PC-3 (cell line): ENCODE measurements around the gene SPSB1. TPM values are rescaled to one million over a fixed set of nuclear protein-coding genes. Genes with fewer than 3 reads are reported as not detected.

Experiments
- ATAC-seq: fragments of 200-7000 bp; cut with Tn5 transposase; 2 replicates; pipeline ENCODE4 v1.9.1; 2020; ENCODE audit warnings: mild to moderate bottlenecking, moderate library complexity
- BruUV-seq: library from RNA; stranded (reverse); fragments of 400-500 nt; replicated peaks from 2 replicates; lab custom pipeline; 2021; lab: Mats Ljungman, UMichigan
- CTCF ChIA-PET: fragments of 300-600 bp; sonication (Branson Sonifier 250); formaldehyde crosslinking; loops from one replicate; lab custom pipeline; 2022; ENCODE audit warnings: antibody characterized with exemption; lab: Charles Lee
- POLR2A ChIA-PET: fragments of 300-600 bp; sonication (Branson Sonifier 250); formaldehyde crosslinking; loops from one replicate; lab custom pipeline; 2022; ENCODE audit warnings: antibody characterized with exemption; ENCODE audit not compliant: unreplicated experiment; lab: Charles Lee
- DNase-seq: peaks from one replicate; pipeline ENCODE4 v3.0.0-alpha.2; 2015
- H2AFZ ChIP-seq: fragments of 300-600 bp; sonication (generic); 2 replicates; pipeline ENCODE4 v1.6.0; 2016; ENCODE audit warnings: antibody characterized with exemption, low read length
- H3F3A ChIP-seq: fragments of 300-600 bp; sonication (generic); one replicate; pipeline ENCODE4 v1.6.0; 2017; ENCODE audit warnings: antibody characterized with exemption, low read length, control low read depth, mild to moderate bottlenecking; ENCODE audit not compliant: unreplicated experiment
- H3K27ac ChIP-seq: fragments of 300-600 bp; sonication (generic); 2 replicates; pipeline ENCODE4 v1.5.1; 2016; ENCODE audit warnings: mild to moderate bottlenecking, low read length
- H3K27me3 ChIP-seq: fragments of 300-600 bp; sonication (generic); 2 replicates; pipeline ENCODE4 v1.6.1; 2016; ENCODE audit warnings: low read length, mixed read lengths
- H3K36me3 ChIP-seq: fragments of 300-600 bp; sonication (generic); 2 replicates; pipeline ENCODE4 v1.6.1; 2016; ENCODE audit warnings: low read depth, mixed run types, low read length, mixed read lengths
- H3K4me1 ChIP-seq: fragments of 300-600 bp; sonication (generic); 2 replicates; pipeline ENCODE4 v1.5.1; 2016; ENCODE audit warnings: low read length; ENCODE audit not compliant: insufficient read depth
- H3K4me2 ChIP-seq: fragments of 300-600 bp; sonication (generic); 2 replicates; pipeline ENCODE4 v1.6.0; 2016; ENCODE audit warnings: low read length
- H3K4me3 ChIP-seq: fragments of 300-600 bp; sonication (generic); 2 replicates; pipeline ENCODE4 v1.5.1; 2016; ENCODE audit warnings: mild to moderate bottlenecking, low read length, mixed read lengths
- H3K79me2 ChIP-seq: fragments of 300-600 bp; sonication (generic); 2 replicates; pipeline ENCODE4 v1.6.1; 2017; ENCODE audit warnings: low read length, mixed read lengths
- H3K9ac ChIP-seq: fragments of 300-600 bp; sonication (generic); 2 replicates; pipeline ENCODE4 v1.6.0; 2016; ENCODE audit warnings: mild to moderate bottlenecking, low read length
- H3K9me2 ChIP-seq: fragments of 300-600 bp; sonication (generic); replicated peaks from 2 replicates; pipeline ENCODE4 v1.6.1; 2016; ENCODE audit warnings: mixed run types, low read length, mixed read lengths
- H3K9me3 ChIP-seq: fragments of 300-600 bp; sonication (generic); 2 replicates; pipeline ENCODE4 v1.6.1; 2016; ENCODE audit warnings: low read length, mixed read lengths
- H4K20me1 ChIP-seq: fragments of 300-600 bp; sonication (generic); 2 replicates; pipeline ENCODE4 v1.6.1; 2016; ENCODE audit warnings: low read length, mixed read lengths
- EZH2 ChIP-seq: fragments of 300-600 bp; sonication (generic); IDR thresholded peaks from one replicate; pipeline ENCODE4 v1.6.1; 2017; ENCODE audit warnings: antibody characterized with exemption, mild to moderate bottlenecking, low read length; ENCODE audit not compliant: unreplicated experiment
- EZH2phosphoT487 ChIP-seq: fragments of 300-600 bp; sonication (generic); IDR thresholded peaks from 2 replicates; pipeline ENCODE4 v1.6.1; 2018; ENCODE audit warnings: mild to moderate bottlenecking, antibody characterized with exemption, low read length, borderline replicate concordance
- intact Hi-C: fragments of 100-400 bp; cut with micrococcal nuclease; formaldehyde crosslinking; loops from 2 replicates; pipeline ENCODE4 v1.9.0; 2023
- total RNA-seq: library from RNA; depleted of rRNA; stranded (reverse); fragments of >200 nt; gene quantifications from 2 replicates; pipeline ENCODE4 v1.2.3, GENCODE V29; 2014
- TF ChIP-seq, protein P1 (sequence below): fragments of 300-600 bp; sonication (generic); conservative IDR thresholded peaks from 2 replicates; pipeline ENCODE4 v1.5.1; 2017; ENCODE audit warnings: antibody characterized with exemption, low read depth, mild to moderate bottlenecking, low read length

The SPSB1 gene
- total RNA-seq, 1 experiment from 2014 or later, result 18.1 TPM

DNA sequence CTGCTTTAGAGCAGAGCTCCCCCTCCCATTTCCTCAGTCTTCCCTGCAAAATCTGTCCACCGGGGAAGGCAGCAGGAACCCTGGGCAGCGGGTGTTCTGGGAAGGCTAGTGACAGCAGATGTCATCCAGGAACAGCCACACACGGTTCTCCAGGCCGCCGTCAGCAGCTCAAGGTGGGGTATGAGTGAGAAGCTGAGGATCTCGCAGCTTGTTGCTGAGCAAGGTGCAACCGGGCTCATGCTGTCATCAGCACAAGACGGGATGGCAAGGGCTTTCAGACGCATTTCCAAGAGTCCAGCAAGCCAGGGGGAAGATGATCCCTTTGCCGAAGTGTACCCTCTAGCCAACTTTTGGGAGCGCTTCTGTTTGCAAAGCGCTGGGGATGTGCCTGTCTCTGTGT lies 23.0 kb upstream of the SPSB1 start:
- Histone ChIP-seq H3K9me3 (no peaks in the 10 kb centered on the region), H2AFZ (no peak overlapping the region), H4K20me1 (no peaks in the 10 kb centered on the region), H3K27ac (no peak overlapping the region), H3K36me3 (no peaks in the 10 kb centered on the region), H3K27me3 (no peaks in the 10 kb centered on the region), H3K9me2 (no peaks in the 10 kb centered on the region), H3K4me2 (peak overlapping the region; percentile 43; the same call in 1 of the 2 replicates), H3K79me2 (no peaks in the 10 kb centered on the region), H3K9ac (no peak overlapping the region), H3K4me1 (peaks cover 24% of the 10 kb centered on the region), H3F3A (no peaks in the 10 kb centered on the region), H3K4me3 (no peak overlapping the region)
- intact Hi-C loops, result no loop called here
- ChIA-PET POLR2A (no interaction called here), CTCF (interaction anchor here (0.7 kb wide), 1 partner anchor 15 kb away, joined by 3 read pairs; no protein-coding TSS in a partner anchor)
- TF ChIP-seq, protein P1, sequence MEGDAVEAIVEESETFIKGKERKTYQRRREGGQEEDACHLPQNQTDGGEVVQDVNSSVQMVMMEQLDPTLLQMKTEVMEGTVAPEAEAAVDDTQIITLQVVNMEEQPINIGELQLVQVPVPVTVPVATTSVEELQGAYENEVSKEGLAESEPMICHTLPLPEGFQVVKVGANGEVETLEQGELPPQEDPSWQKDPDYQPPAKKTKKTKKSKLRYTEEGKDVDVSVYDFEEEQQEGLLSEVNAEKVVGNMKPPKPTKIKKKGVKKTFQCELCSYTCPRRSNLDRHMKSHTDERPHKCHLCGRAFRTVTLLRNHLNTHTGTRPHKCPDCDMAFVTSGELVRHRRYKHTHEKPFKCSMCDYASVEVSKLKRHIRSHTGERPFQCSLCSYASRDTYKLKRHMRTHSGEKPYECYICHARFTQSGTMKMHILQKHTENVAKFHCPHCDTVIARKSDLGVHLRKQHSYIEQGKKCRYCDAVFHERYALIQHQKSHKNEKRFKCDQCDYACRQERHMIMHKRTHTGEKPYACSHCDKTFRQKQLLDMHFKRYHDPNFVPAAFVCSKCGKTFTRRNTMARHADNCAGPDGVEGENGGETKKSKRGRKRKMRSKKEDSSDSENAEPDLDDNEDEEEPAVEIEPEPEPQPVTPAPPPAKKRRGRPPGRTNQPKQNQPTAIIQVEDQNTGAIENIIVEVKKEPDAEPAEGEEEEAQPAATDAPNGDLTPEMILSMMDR, result no peak
- no peak for TF ChIP-seq EZH2phosphoT487
- no peak for TF ChIP-seq EZH2
- no peak for DNase-seq
- no TSS peak for BruUV-seq
- no peak for ATAC-seq

DNA sequence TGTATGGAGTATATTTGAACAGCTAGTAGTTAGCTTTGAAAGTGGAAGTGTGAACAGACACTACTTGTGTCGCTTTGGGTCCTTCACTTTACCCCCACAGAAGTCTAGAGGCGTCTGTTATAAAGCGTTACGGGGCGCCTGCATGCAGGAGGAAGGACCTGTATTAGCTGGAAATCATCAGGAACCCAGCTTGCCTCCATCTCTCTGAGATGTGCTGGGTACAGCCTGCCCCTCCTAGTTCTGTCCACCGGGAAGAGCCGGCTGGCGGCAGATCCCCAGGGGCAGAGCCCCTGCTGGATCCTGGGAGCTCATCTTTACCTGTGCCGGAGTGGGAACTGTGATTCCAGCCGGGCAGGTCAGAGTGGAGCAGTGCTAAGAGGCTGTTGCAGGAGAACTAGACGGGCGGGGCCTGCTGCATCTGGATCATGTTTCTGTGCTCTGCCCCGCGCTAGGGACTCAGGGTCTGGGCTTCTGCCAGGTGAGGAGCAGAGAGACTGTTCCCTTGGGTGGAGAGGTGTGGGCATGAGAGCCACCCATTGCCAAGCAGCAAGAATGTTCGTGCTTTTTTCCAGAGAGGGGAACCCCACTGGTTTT lies 22.3 kb upstream of the SPSB1 start:
- no peaks in the 10 kb centered on the region for H3K36me3 ChIP-seq
- intact Hi-C loops, result no loop called here
- POLR2A ChIA-PET, result interaction anchor here (0.5 kb wide), 1 partner anchor 199 kb away, joined by 4 read pairs; no protein-coding TSS in a partner anchor
- no peak overlapping the region for H3K9ac ChIP-seq
- TF ChIP-seq EZH2phosphoT487 (no peak), EZH2 (no peak)
- TF ChIP-seq, protein P1, result no peak
- peak overlapping the region; percentile 53 for H3K4me2 ChIP-seq
- no peak overlapping the region for H3K4me3 ChIP-seq
- H3K79me2 ChIP-seq, result no peaks in the 10 kb centered on the region
- peak; percentile 70 for ATAC-seq
- CTCF ChIA-PET, result no interaction called here
- no peaks in the 10 kb centered on the region for H3K9me3 ChIP-seq
- H3F3A ChIP-seq, result no peaks in the 10 kb centered on the region
- peak; percentile 70 for DNase-seq
- BruUV-seq, result no TSS peak
- peaks cover 29% of the 10 kb centered on the region for H3K4me1 ChIP-seq
- H4K20me1 ChIP-seq, result no peaks in the 10 kb centered on the region
- no peak overlapping the region for H2AFZ ChIP-seq
- no peak overlapping the region for H3K27ac ChIP-seq
- no peaks in the 10 kb centered on the region for H3K27me3 ChIP-seq
- no peaks in the 10 kb centered on the region for H3K9me2 ChIP-seq

DNA sequence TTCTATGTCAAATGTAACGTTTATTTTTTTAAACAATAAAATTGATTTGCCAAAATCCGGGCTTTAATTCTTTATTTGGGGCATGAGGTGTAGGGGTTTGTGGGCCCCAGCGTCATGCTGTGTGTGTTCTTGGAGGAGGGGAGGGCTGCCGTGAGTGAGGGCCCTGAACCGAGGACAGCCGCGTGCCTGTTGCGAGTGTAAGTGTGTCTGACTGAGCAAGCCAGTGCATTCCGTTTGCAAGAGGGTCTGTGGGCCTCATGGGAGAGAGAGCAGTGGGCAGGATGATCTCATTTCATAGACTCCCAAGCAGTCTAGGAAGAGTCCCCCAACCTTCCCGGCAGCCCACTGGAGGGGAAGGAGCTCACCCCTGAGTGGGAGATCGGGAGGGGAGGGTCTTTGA lies 21.4 kb upstream of the SPSB1 start:
- Histone ChIP-seq H3K9me3 (no peaks in the 10 kb centered on the region), H2AFZ (no peak overlapping the region), H3K27ac (no peak overlapping the region), H3K79me2 (no peaks in the 10 kb centered on the region), H4K20me1 (no peaks in the 10 kb centered on the region), H3K4me1 (peaks cover 37% of the 10 kb centered on the region), H3K9me2 (no peaks in the 10 kb centered on the region), H3K4me3 (no peak overlapping the region), H3K36me3 (no peaks in the 10 kb centered on the region), H3K27me3 (no peaks in the 10 kb centered on the region), H3K9ac (no peak overlapping the region), H3K4me2 (no peak overlapping the region), H3F3A (no peaks in the 10 kb centered on the region)
- TF ChIP-seq EZH2phosphoT487, result no peak
- TF ChIP-seq, protein P1, result no peak
- TF ChIP-seq EZH2, result no peak
- DNase-seq, result no peak
- CTCF ChIA-PET, result no interaction called here
- ATAC-seq, result no peak
- BruUV-seq, result no TSS peak
- intact Hi-C loops, result no loop called here
- POLR2A ChIA-PET, result no interaction called here
